ENCODE measurements around the gene ATXN1.

The ATXN1 gene

GRCh38 chr6:16470502-16471221, 290.6 kb downstream of the ATXN1 start:
- TF ChIP-seq GATA3 (IDR thresholded peaks at IDR 0.05; ENCODE audit: low read depth, low read length) (no peak), GATA2 (IDR thresholded peaks at IDR 0.05; ENCODE audit: low read depth, low read length) (no peak)

DNA sequence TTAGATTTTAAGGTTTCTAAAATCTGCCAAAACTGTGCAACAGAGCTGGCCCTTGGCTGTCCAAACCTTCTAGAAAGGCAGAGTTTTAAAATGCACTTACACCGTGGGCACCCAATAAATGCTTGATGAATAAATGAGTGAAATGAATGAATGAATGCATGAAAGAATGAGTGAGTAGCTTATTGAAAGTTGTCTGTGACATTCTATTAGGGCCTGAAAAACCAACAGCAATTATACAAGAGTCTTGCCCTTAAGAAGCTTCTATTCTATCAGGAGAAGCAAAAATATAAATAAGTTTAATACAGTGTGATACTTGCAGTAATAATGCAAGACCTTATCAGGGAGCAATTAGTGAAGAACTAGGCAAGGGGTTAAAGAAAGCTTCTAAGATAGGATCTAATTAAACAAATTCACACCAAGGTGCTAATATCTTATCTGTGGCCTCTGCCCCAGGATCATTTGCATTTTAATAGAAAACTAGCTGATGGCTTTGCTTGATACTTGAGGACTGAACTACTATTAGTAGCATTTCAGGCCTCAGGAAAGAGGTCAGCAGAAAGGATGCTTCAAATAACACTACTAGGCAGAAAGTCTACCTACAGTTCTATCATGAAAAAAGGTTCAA, 292.2 kb downstream of the ATXN1 start:
- TF ChIP-seq GATA3 (IDR thresholded peaks at IDR 0.05; ENCODE audit: low read depth, low read length) (no peak), GATA2 (IDR thresholded peaks at IDR 0.05; ENCODE audit: low read depth, low read length) (no peak)

DNA sequence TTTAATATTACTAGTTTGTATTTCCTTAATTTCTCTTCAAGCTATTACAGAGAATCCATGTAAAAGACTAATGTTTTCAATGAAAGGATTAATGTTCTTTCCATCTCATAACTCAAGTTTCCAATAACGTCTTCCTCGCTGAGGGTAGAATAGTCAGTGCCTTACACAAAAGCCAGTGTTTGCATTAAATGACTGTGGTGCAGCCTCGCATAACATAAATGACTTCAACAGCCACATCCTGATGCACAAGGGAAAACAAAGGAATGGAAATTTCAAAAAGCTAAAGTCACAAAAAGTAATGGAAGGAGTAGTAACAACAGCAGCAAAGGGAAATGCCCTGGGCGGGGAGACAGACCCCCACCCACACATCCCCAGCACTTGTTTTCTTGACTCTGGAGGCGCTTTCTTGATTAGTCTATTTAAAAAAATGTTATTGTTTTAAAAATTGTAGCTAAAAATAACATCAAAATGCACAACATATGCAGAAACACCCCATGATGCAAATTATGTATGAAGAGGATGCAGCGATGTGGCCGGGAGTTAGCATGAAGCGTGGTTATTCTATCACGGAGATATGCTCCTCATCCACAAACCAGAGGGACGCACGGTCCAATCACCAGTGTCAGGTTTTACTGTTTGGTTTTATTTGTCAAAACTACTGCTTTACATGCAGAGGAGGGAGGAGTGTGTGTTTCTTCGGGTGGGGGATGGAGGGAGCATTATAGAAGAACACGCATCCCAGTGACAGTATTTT, 294.3 kb downstream of the ATXN1 start:
- TF ChIP-seq GATA3 (IDR thresholded peaks at IDR 0.05; ENCODE audit: low read depth, low read length) (no peak), GATA2 (IDR thresholded peaks at IDR 0.05; ENCODE audit: low read depth, low read length) (no peak)

GRCh38 chr6:16464045-16464444, 297.2 kb downstream of the ATXN1 start:
- TF ChIP-seq GATA3 (IDR thresholded peaks at IDR 0.05; ENCODE audit: low read depth, low read length) (no peak), GATA2 (IDR thresholded peaks at IDR 0.05; ENCODE audit: low read depth, low read length) (no peak)

- TF ChIP-seq GATA3 (IDR thresholded peaks at IDR 0.05; ENCODE audit: low read depth, low read length) (no peak), GATA2 (IDR thresholded peaks at IDR 0.05; ENCODE audit: low read depth, low read length) (no peak)
These were observed 299.8 kb downstream of the ATXN1 start for GRCh38 chr6:16461491-16461890.

- no peak for TF ChIP-seq GATA2 (IDR thresholded peaks at IDR 0.05; ENCODE audit: low read depth, low read length)
- TF ChIP-seq GATA3 (IDR thresholded peaks at IDR 0.05; ENCODE audit: low read depth, low read length): no peak
These were observed 308.9 kb downstream of the ATXN1 start for GRCh38 chr6:16452348-16452747.

GRCh38 chr6:16450821-16451220, 310.4 kb downstream of the ATXN1 start:
- TF ChIP-seq GATA3 (IDR thresholded peaks at IDR 0.05; ENCODE audit: low read depth, low read length): no peak
- no peak for TF ChIP-seq GATA2 (IDR thresholded peaks at IDR 0.05; ENCODE audit: low read depth, low read length)

GRCh38 chr6:16450285-16450684, 311.0 kb downstream of the ATXN1 start:
- TF ChIP-seq GATA2 (IDR thresholded peaks at IDR 0.05; ENCODE audit: low read depth, low read length) (no peak), GATA3 (IDR thresholded peaks at IDR 0.05; ENCODE audit: low read depth, low read length) (no peak)

GRCh38 chr6:16446273-16446672, 315.0 kb downstream of the ATXN1 start:
- no peak for TF ChIP-seq GATA3 (IDR thresholded peaks at IDR 0.05; ENCODE audit: low read depth, low read length)
- TF ChIP-seq GATA2 (IDR thresholded peaks at IDR 0.05; ENCODE audit: low read depth, low read length): no peak

DNA sequence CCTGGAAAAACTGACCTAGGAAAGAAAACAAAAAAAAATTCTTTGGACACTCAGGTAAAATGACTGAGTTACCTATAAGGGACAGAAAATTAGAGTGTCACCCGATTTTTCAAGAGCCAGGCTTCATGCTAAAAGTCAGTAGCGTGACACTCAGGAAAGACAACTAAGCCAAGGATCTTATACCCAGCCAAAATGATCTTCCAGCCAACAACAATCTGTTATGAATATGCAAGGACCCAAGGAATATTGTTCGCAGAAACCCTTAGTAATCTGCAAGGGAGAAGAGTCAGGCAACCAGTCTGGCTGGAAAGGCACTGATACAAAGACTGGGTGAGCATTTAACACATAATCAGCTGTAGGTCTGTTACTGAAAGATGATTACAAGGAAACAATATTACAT, 319.2 kb downstream of the ATXN1 start:
- no peak for TF ChIP-seq GATA2 (IDR thresholded peaks at IDR 0.05; ENCODE audit: low read depth, low read length)
- no peak for TF ChIP-seq GATA3 (IDR thresholded peaks at IDR 0.05; ENCODE audit: low read depth, low read length)

DNA sequence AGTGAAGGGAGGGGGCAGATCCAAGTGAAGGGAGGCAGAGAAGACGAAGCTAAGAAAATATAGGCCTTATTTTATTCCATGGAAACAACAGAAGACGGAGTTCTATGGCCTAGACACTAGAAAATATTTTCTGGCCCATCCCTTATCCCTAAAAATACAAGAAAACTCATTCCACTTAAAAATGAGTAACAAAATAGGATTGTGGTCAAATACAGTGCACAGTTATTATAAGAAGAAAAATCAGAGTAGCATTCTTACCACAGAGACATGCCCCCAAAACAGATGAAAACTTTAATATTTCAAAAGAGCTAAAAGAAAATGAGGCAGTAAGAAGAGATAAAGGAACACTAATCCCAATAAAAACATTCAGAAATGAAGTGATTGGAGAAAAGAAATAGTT, 320.0 kb downstream of the ATXN1 start:
- TF ChIP-seq GATA3 (IDR thresholded peaks at IDR 0.05; ENCODE audit: low read depth, low read length) (no peak), GATA2 (IDR thresholded peaks at IDR 0.05; ENCODE audit: low read depth, low read length) (no peak)

GRCh38 chr6:16440636-16441212, 320.5 kb downstream of the ATXN1 start:
- TF ChIP-seq GATA3 (IDR thresholded peaks at IDR 0.05; ENCODE audit: low read depth, low read length): no peak
- TF ChIP-seq GATA2 (IDR thresholded peaks at IDR 0.05; ENCODE audit: low read depth, low read length): no peak

DNA sequence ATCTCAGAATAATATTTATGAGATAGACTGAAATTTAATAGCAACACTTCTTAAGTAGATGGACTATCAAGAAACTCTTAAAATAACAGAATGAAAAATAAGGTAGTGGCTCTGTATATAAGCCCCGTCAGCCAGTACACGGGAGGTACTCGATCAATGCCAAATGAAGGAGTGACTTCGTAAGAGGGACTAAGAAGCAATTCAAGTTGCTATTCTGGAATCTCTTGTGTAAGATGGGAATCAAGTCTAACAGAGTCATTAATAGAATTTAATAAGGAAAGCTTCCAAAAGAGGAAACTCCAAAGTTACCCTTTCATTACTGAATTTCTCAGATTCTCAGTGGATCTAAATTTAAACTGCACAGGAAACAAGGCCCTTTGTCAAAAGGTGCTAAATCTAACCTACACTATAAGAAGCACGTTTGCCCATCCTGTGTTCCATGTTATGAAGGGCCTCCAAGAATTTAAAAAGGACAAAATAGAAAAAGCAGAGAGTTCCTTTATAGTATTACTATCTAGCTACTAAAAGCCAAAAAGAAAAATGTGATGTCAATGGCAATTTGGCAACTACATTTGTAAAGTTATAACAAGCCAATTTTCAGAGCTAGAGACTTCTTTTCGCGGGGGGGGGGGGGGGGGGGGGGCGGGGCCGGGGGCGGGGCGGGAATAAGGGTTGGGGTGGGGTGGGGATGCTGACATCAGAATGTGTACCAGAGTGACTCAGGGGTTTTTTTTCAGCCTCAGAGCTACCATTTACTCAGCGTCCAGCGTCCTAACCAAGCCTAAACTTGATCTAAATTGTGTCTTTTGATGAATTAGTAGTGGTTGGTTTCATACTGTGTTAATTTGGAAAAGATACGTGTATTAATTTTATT, 322.3 kb downstream of the ATXN1 start:
- TF ChIP-seq GATA3 (IDR thresholded peaks at IDR 0.05; ENCODE audit: low read depth, low read length) (no peak), GATA2 (IDR thresholded peaks at IDR 0.05; ENCODE audit: low read depth, low read length) (no peak)
